ENCODE data around the gene ELMO1. TPM values are rescaled to one million over a fixed set of nuclear protein-coding genes. Genes with fewer than 3 reads are reported as not detected.

ELMO1 gene
- total RNA-seq, 1 experiment from 2014 or later, result 7.8 TPM

- H3K36me3 Mint-ChIP-seq (ENCODE audit: insufficient read depth in 1 of 3, low read depth in 3 of 3), result peaks cover 0 to 2% (median 2%) of the 10 kb centered on the region in 3 experiments; a peak in 4 of 7 replicates
- Histone ChIP-seq H2BK5ac (ENCODE audit: insufficient read length, low read length) (no peak overlapping the region), H2AK5ac (ENCODE audit: insufficient read length, low read length) (no peak overlapping the region), H3K4me2 (ENCODE audit: insufficient read depth, insufficient read length, low read length) (no peak overlapping the region), H3K4me1 (ENCODE audit: insufficient read depth, low read length) (peaks cover 3% of the 10 kb centered on the region; the same call in 1 of the 2 replicates), H3K9me3 (ENCODE audit: control insufficient read depth, low read depth, low read length) (no peaks in the 10 kb centered on the region), H2BK20ac (ENCODE audit: low read depth, low read length, poor library complexity, severe bottlenecking) (no peak overlapping the region), H4K91ac (ENCODE audit: insufficient read length, low read depth, low read length) (no peak overlapping the region), H3K27me3 (ENCODE audit: insufficient read depth, low read length) (no peaks in the 10 kb centered on the region), H3K9ac (ENCODE audit: extremely low read depth, insufficient read length, low read length) (no peak overlapping the region), H3K23ac (ENCODE audit: insufficient read length, low read depth, low read length) (no peak overlapping the region), H3K27ac (ENCODE audit: insufficient read length, low read depth, low read length) (no peak overlapping the region), H2BK12ac (ENCODE audit: insufficient read length, low read depth, low read length) (no peak overlapping the region), H2BK15ac (ENCODE audit: low read depth, low read length) (no peak overlapping the region), H2AFZ (ENCODE audit: low read length) (no peak overlapping the region), H3K14ac (ENCODE audit: insufficient read depth, low read length) (no peak overlapping the region), H2BK120ac (ENCODE audit: low read depth, low read length, poor library complexity, severe bottlenecking) (no peak overlapping the region), H3K18ac (ENCODE audit: insufficient read length, low read depth, low read length) (no peak overlapping the region), H3K79me2 (ENCODE audit: insufficient read depth, low read length) (no peaks in the 10 kb centered on the region), H4K5ac (ENCODE audit: insufficient read length, low read depth, low read length) (no peak overlapping the region), H3T11ph (ENCODE audit: low read length) (no peak overlapping the region), H3K79me1 (ENCODE audit: insufficient read depth, low read depth, low read length, poor library complexity, severe bottlenecking) (no peaks in the 10 kb centered on the region), H4K8ac (replicated peaks; ENCODE audit: insufficient read length, low read depth, low read length) (no peak overlapping the region), H3K4ac (ENCODE audit: low read depth, low read length) (no peak overlapping the region), H3K23me2 (ENCODE audit: insufficient read length, low read depth, low read length, poor library complexity, severe bottlenecking) (peaks cover 2% of the 10 kb centered on the region), H3K56ac (ENCODE audit: insufficient read length, low read depth, low read length) (no peak overlapping the region), H4K20me1 (ENCODE audit: control insufficient read depth, insufficient read depth, insufficient read length) (no peaks in the 10 kb centered on the region)
- H3K4me3 Mint-ChIP-seq, result no peak overlapping the region
- no peak overlapping the region for H3K27ac Mint-ChIP-seq
- H3K9me3 Mint-ChIP-seq, result no peaks in the 10 kb centered on the region; a peak in 1 of 5 replicates
- no peak for TF ChIP-seq CTCF (conservative IDR thresholded peaks at IDR 0.05)
- H3K4me1 Mint-ChIP-seq, result peaks cover 6 to 8% of the 10 kb centered on the region in 2 experiments
- no peak for DNase-seq
- H3K27me3 Mint-ChIP-seq (ENCODE audit: low read depth), result no peaks in the 10 kb centered on the region
Observed at GRCh38 chr7:37181550-37181932, 267.1 kb downstream of the ELMO1 start.
